Neural cell (in vitro differentiated cells): Measurements from ENCODE around the gene FOXO6.

ENCODE experiments used
- CTCF ChIP-seq: fragments of 450-650 bp; IDR thresholded peaks from 2 replicates; pipeline ENCODE4 v1.5.1; 2014; ENCODE audit warnings: antibody characterized with exemption, mild to moderate bottlenecking, moderate library complexity; ENCODE audit not compliant: poor library complexity, severe bottlenecking
- EP300 ChIP-seq: fragments of 450-650 bp; conservative IDR thresholded peaks from 2 replicates; pipeline ENCODE4 v1.6.1; 2014; ENCODE audit warnings: antibody characterized with exemption, mild to moderate bottlenecking, moderate library complexity; ENCODE audit not compliant: poor library complexity, severe bottlenecking
- POLR2AphosphoS5 ChIP-seq: IDR thresholded peaks from 2 replicates; pipeline ENCODE4 v1.6.1; 2012
- RAD21 ChIP-seq: fragments of 450-650 bp; conservative IDR thresholded peaks from 2 replicates; pipeline ENCODE4 v1.6.1; 2014; ENCODE audit warnings: antibody characterized with exemption, mild to moderate bottlenecking, moderate library complexity
- TAF1 ChIP-seq: IDR thresholded peaks from 2 replicates; pipeline ENCODE4 v1.6.1; 2012; ENCODE audit warnings: low read depth

GRCh38 chr1:41394369-41394744 lies 33.1 kb downstream of the FOXO6 start:
- TF ChIP-seq CTCF, result no peak
- no peak for TF ChIP-seq TAF1
- TF ChIP-seq RAD21, result no peak
- TF ChIP-seq EP300, result no peak
- no peak for TF ChIP-seq POLR2AphosphoS5
